Nephron (organoid): ENCODE measurements around the gene SPACA6.

Experiments used
- H3K27ac Mint-ChIP-seq, 3 experiments: 2 replicates each; pipeline ENCODE4 v1.8.0; 2020; ENCODE audit warnings: mixed read lengths in 3 of 3, mild to moderate bottlenecking in 2 of 3, moderate library complexity in 1 of 3
- H3K27me3 Mint-ChIP-seq: 2 replicates; pipeline ENCODE4 v1.8.0; 2021; ENCODE audit warnings: low read depth, mild to moderate bottlenecking, moderate library complexity, mixed read lengths
- H3K36me3 Mint-ChIP-seq: 2 replicates; pipeline ENCODE4 v1.8.0; 2020; ENCODE audit warnings: low read depth, mixed read lengths
- H3K4me1 Mint-ChIP-seq: 2 replicates; pipeline ENCODE4 v1.8.0; 2020; ENCODE audit warnings: mixed read lengths
- H3K4me3 Mint-ChIP-seq, 3 experiments: 2 replicates each; pipeline ENCODE4 v1.8.0; 2020; ENCODE audit warnings: mild to moderate bottlenecking in 3 of 3, mixed read lengths in 3 of 3, moderate library complexity in 2 of 3
- H3K9me3 Mint-ChIP-seq: 2 replicates; pipeline ENCODE4 v1.8.0; 2020; ENCODE audit warnings: mixed read lengths
- CTCF ChIP-seq, 3 experiments: fragments of 200-600 bp; sonication (generic); IDR thresholded peaks; one replicate each; pipeline ENCODE4 v1.5.0; 2021; ENCODE audit warnings: antibody characterized with exemption in 3 of 3; ENCODE audit not compliant: unreplicated experiment in 3 of 3

The SPACA6 gene

GRCh38 chr19:51653162-51653561, 40.0 kb upstream of the SPACA6 start:
- no peak for TF ChIP-seq CTCF (IDR thresholded peaks at IDR 0.05; ENCODE audit: unreplicated experiment in 3 of 3)
- Mint-ChIP-seq H3K27ac (no peak overlapping the region), H3K9me3 (peaks cover 5% of the 10 kb centered on the region), H3K4me3 (no peak overlapping the region), H3K27me3 (peaks cover 25% of the 10 kb centered on the region), H3K4me1 (peaks cover 4% of the 10 kb centered on the region), H3K36me3 (no peaks in the 10 kb centered on the region)

- no peak overlapping the region for H3K4me3 Mint-ChIP-seq
- peaks cover 5% of the 10 kb centered on the region for H3K9me3 Mint-ChIP-seq
- H3K27me3 Mint-ChIP-seq, result peaks cover 34% of the 10 kb centered on the region
- H3K36me3 Mint-ChIP-seq, result no peaks in the 10 kb centered on the region
- no peak overlapping the region for H3K27ac Mint-ChIP-seq
- TF ChIP-seq CTCF (IDR thresholded peaks at IDR 0.05; ENCODE audit: unreplicated experiment in 3 of 3), result no peak
- H3K4me1 Mint-ChIP-seq, result peaks cover 4% of the 10 kb centered on the region
Observed at GRCh38 chr19:51654783-51655182, 38.3 kb upstream of the SPACA6 start.

GRCh38 chr19:51660975-51661600, 32.0 kb upstream of the SPACA6 start:
- Mint-ChIP-seq H3K27me3 (peaks cover 48% of the 10 kb centered on the region), H3K9me3 (peaks cover 4% of the 10 kb centered on the region), H3K4me1 (peaks cover 4% of the 10 kb centered on the region), H3K27ac (no peak overlapping the region), H3K36me3 (no peaks in the 10 kb centered on the region), H3K4me3 (no peak overlapping the region)
- TF ChIP-seq CTCF (IDR thresholded peaks at IDR 0.05; ENCODE audit: unreplicated experiment in 3 of 3), result peak; percentile 55 to 67 (median 66)

- H3K36me3 Mint-ChIP-seq, result no peaks in the 10 kb centered on the region
- TF ChIP-seq CTCF (IDR thresholded peaks at IDR 0.05; ENCODE audit: unreplicated experiment in 3 of 3), result no peak
- H3K4me1 Mint-ChIP-seq, result no peaks in the 10 kb centered on the region
- H3K4me3 Mint-ChIP-seq, result no peak overlapping the region
- peaks cover 50% of the 10 kb centered on the region for H3K27me3 Mint-ChIP-seq
- peaks cover 2% of the 10 kb centered on the region for H3K9me3 Mint-ChIP-seq
- H3K27ac Mint-ChIP-seq, result no peak overlapping the region
Observed at GRCh38 chr19:51663650-51664049, 29.5 kb upstream of the SPACA6 start.

- no peak for TF ChIP-seq CTCF (IDR thresholded peaks at IDR 0.05; ENCODE audit: unreplicated experiment in 3 of 3)
- Mint-ChIP-seq H3K4me3 (no peak overlapping the region), H3K27me3 (peaks cover 46% of the 10 kb centered on the region), H3K4me1 (no peaks in the 10 kb centered on the region), H3K27ac (no peak overlapping the region), H3K36me3 (no peaks in the 10 kb centered on the region), H3K9me3 (peaks cover 2% of the 10 kb centered on the region)
Observed at GRCh38 chr19:51664131-51664530, 29.0 kb upstream of the SPACA6 start.

GRCh38 chr19:51664997-51665396, 28.1 kb upstream of the SPACA6 start:
- peaks cover 41% of the 10 kb centered on the region for H3K27me3 Mint-ChIP-seq
- no peak overlapping the region for H3K27ac Mint-ChIP-seq
- H3K36me3 Mint-ChIP-seq, result no peaks in the 10 kb centered on the region
- H3K9me3 Mint-ChIP-seq, result peaks cover 2% of the 10 kb centered on the region
- TF ChIP-seq CTCF (IDR thresholded peaks at IDR 0.05; ENCODE audit: unreplicated experiment in 3 of 3), result no peak
- H3K4me1 Mint-ChIP-seq, result no peaks in the 10 kb centered on the region
- H3K4me3 Mint-ChIP-seq, result no peak overlapping the region
